ENCODE measurements around the gene LARGE2.
"Not testable (repeated sequence)": the region's sequence is repeated elsewhere in the genome, so short reads cannot be mapped to it uniquely, and the experiment has no call there.

Gene LARGE2

GRCh38 chr11:45896422-45896984 is 26.0 kb upstream of the LARGE2 start:
- DNase-seq, result no peak

DNA sequence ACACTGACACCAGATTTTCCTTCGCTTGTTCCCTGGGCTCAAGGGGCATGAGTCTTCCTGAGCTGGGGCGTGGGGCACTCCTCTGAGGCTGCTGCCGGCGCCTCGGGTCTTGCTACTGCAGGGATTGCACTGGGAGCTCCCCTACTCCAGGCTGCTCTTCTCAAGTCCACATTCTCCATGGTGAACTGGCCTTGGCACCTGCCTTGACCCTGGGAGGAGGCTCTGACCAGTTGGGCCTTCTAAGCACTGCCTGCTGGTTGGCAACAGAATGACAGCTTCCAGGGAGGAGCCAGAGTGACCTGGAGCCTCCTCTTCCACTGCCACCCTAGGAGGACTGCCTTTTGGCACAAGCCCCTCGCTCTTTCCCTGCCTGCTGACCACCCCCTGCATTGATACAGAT is 24.9 kb upstream of the LARGE2 start:
- no peak for DNase-seq

- no peak for DNase-seq
Observed at GRCh38 chr11:45899086-45899447, 23.4 kb upstream of the LARGE2 start.

DNA sequence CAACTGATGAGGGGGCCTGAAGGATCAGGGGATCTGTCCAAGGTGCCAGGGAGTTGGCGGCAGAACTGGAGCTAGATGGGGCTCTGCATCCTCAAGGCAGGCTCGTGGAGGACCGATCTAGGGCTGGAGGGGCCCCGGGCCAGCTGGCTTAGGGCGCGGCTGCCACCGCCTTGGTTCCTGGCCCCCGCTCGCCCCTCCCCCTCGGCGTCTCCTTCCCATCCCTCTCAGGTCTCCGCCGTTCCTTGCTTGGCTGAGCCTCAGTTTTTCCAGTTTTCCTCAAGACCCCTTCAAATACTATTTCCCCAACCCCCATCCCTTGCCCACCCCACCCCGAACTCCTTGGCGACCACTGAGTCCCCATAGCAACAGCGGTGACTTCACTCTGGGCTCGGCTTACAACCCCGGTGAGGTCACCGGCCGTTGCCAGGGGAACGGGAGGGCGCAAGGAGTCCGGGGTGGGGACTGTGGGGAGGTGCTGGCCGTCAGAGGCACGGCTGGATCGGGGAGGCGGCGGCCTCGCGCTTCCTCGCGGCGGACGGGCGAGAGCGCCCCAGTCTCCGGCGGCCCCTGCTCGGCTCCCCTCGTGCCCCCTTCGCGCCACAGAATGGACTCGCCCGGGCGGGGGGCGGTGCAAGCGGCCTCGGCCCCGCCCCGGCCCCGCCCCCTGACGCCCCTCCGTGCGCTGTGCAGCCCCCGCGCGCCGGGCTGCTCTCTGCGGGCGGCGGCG is 22.8 kb upstream of the LARGE2 start:
- DNase-seq, result peak; percentile 77

GRCh38 chr11:45900175-45900800 is 22.2 kb upstream of the LARGE2 start:
- not testable (repeated sequence) for DNase-seq

GRCh38 chr11:45900916-45901617 is 21.4 kb upstream of the LARGE2 start:
- no peak for DNase-seq

- DNase-seq, result no peak
Observed at GRCh38 chr11:45901626-45902025, 20.8 kb upstream of the LARGE2 start.

GRCh38 chr11:45902452-45903380 is 19.7 kb upstream of the LARGE2 start:
- no peak for DNase-seq

DNA sequence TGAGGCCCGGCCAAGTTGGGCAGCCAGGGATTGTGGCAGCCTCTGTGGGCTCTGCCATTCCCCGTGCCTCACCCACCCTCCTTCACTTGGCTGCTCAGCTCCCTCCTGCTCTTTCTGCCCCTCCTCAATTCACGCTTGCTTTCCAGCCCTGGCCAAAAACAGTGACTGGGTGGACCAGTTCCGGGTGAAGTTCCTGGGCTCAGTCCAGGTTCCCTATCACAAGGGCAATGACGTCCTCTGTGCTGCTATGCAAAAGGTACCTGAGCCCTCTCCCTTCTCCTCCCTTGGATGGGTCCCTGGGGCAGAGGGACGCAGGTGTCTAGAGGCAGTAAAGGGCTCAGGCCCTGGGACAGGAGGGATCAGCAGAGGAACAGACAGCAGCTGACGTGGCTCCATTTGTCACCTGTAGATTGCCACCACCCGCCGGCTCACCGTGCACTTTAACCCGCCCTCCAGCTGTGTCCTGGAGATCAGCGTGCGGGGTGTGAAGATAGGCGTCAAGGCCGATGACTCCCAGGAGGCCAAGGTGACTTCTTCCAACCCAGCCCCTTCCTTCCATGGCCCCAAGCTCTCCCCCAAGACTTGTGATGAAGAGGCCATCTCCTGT is 18.0 kb upstream of the LARGE2 start:
- DNase-seq, result no peak

DNA sequence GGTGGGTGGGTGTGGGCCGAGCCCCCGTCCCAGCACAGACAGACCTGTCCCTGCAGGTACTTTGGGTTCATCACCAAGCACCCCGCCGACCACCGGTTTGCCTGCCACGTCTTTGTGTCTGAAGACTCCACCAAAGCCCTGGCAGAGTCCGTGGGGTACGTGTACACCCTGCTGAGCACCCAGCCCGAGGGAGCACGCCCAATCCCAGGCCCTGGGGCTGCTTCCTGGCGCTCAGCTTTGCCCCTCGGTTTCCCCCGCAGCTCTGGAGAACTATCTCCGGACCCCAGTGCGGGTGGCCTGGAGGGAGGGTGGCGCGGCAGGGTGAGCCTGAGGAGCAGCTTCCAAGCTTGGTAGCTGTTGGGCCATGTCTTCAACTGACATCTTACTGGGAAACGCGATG is 17.4 kb upstream of the LARGE2 start:
- no peak for DNase-seq

- DNase-seq, result not testable (repeated sequence)
Observed at GRCh38 chr11:45905576-45905975, 16.9 kb upstream of the LARGE2 start.

DNA sequence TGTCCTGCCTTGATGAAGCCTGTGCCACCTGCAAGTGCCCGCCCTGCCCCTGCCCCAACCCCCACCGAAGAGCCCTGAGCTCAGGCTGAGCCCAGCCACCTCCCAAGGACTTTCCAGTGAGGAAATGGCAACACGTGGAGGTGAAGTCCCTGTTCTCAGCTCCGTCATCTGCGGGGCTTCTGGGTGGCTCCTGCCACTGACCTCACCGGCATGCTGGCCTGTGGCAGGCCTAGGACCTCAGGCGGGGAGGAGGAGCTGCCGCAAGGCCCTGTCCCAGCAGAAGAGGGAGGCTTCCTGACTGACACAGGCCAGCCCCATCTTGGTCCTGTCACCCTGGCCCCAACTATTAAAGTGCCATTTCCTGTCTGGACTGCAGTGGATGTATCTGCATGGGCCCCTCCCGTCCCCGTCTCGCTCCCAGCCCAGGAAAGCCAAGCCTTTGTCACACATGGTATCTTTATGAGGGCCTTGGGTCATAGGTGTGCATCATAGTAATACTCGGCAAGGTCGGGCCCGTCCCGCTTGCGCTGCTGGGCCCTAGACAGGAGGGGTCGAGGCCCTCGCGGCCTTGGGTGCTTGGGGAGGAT is 16.3 kb upstream of the LARGE2 start:
- no peak for DNase-seq

GRCh38 chr11:45906965-45907611 is 15.4 kb upstream of the LARGE2 start, which contains the start of gene FREY1:
FREY1 (minus strand) TSS chr11:45907271; CDS start chr11:45907245, 26 bp downstream.
- DNase-seq, result no peak

GRCh38 chr11:45907911-45908370 is 14.5 kb upstream of the LARGE2 start:
- DNase-seq, result no peak

DNA sequence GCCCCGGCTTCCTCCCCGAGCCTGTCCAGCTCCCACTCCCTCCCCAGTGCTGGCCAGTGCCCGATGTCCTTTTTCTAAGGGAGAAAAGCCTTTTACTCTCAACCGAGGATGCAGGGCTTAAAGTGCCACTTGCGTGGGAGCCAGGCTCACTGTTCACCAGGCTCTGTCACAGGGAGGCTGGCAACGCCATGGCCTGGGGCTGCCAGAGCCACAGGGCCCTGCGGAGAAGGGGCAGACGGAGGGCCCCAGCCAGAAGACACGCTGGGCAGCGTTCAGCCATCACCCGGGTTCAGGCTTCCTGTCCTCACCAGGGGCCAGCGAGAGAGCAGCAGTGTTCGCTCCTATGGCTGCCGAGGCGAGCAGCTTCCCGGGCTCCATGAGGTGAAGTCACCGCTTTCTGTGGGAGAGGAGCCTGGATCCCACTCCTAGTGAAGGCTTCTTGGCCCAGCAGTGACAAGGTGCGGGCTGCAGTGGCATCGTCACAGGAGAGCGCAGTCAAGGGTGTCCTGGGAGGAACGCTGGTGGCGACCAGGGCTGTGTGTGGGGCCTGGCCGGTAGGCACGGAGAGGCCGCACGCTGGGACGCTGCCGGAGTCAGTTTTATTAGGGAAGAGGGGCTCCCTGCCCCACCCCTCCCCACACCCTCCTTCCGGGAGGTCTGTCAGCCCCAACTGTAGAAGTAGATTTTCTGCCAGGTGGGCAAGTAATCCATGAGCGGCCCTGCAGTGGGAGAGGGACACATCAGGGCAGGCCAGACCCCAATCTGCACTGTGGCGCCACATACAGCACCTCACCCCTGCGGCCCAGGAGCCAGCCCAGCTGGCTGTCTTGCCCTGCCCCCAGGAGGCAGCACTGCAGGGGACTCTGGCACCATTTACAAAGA is 12.6 kb upstream of the LARGE2 start:
- DNase-seq, result no peak

DNA sequence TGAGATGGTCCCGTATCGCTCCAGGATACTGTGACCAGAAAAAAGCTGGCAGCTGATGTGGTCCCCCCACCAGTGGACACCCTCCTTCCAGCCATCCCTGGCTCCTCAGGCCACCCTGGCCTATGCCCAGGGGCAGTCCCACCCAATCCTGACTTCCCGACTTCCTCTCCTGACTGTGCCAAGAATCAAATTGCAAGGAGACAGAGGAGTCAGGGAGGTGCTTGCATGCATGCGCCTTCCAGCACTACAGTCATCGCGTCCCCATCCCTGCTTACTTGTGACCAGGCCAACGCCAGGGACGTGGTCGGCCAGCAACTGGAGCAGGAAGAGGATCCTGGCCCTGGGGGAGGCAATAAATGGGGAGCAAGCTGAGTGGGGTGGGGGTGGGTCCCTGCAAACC is 11.8 kb upstream of the LARGE2 start:
- no peak for DNase-seq

DNA sequence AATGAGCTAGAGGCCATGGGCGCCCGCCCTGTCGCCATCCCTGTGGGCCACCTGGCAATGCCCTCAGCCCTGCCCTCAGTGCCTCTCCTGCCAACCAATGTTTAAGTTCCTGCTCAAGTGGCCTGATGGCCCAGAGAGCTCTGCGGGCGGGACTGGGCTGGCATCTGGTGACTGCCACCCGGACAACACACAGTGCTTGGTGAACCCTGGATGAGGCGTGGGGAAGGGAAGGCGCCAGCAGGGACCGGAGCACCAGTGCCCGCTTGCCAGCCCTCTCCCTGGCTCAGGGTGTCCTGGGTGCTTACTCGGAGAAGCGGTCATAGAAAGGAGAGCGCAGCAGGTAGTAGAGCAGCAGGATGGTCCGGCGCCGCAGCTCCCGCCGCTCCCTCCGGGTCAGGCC is 8.9 kb upstream of the LARGE2 start:
- no peak for DNase-seq

DNA sequence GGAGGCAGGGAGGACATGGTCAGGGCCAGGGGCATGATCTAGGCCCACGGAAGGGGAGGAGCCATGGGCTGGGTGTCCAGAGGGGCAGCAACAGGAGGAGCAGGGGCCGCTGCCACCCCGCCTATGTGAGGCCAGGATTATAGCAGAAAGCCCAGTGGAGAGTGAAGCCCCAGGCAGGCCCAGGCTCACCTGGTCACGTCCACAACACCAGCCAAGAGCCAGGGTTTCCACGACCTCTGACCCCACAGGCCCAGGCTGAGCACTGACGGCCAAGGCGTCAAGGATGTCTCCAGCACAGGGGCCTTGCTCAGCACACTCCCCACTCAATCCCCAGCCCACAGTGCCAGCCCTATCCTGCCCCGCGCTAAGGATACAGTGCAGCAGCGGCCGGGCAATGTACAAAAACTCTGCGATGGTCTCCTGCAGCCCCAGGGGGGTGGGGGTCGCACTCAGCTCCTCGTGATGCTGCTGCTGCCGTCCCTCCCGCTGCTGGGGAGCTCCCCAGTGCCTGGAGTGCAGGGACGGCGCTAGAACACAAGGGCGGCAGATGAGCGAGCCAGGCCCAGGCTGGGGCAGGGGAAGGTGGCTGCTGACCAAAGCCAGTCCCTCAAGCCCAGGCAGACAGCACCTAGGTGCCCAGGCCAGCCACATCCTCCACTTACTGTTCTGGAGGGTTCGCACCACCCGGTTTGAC is 8.4 kb upstream of the LARGE2 start:
- no peak for DNase-seq

GRCh38 chr11:45915446-45915845 is 7.0 kb upstream of the LARGE2 start:
- no peak for DNase-seq

DNA sequence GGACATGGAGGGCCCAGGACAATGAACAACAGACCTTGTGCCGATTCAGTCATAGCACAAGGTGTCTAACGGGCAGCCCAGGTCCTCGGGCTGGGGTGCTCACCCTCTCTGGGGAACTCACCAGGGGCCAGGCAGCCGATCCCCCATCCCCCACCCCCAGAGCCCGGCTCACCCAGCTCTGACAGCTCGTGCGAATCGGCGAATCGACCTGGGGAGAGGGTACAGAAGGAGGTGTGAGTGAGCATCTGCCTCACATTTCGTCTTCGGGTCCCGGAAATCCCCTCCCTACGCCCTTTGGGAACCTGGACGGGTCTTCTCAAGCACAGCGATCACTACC is 5.2 kb upstream of the LARGE2 start:
- DNase-seq, result no peak
